H1 (cell line): ENCODE measurements around the gene TLX1. TPM values are rescaled to one million over a fixed set of nuclear protein-coding genes. Genes with fewer than 3 reads are reported as not detected.

ENCODE experiments used
- CTCF ChIA-PET: fragments of 300-600 bp; sonication (Branson Sonifier 250); formaldehyde crosslinking; loops from one replicate; lab custom pipeline; 2021; ENCODE audit not compliant: partially characterized antibody; lab: Charles Lee
- POLR2A ChIA-PET: fragments of 300-600 bp; sonication (Branson Sonifier 250); formaldehyde crosslinking; loops from one replicate; lab custom pipeline; 2021; ENCODE audit warnings: inconsistent platforms; ENCODE audit not compliant: partially characterized antibody; lab: Charles Lee
- DNase-seq, 2 experiments: peaks; one replicate each; pipeline versions ENCODE4 v3.0.0 to v3.0.0-alpha.2; 2010 to 2022; ENCODE audit warnings: low spot score in 2 of 2, low read depth in 1 of 2, mixed read lengths in 1 of 2
- FAIRE-seq: peaks from 2 replicates; lab custom pipeline; 2011; peaks lifted over from hg19 to GRCh38; lab: Jason Lieb, UNC
- H2AFZ ChIP-seq: 2 replicates; pipeline ENCODE4 v1.8.1; 2012; ENCODE audit warnings: low read length, inconsistent platforms
- H2AK5ac ChIP-seq: 2 replicates; pipeline ENCODE4 v1.6.1; 2013; ENCODE audit warnings: low read depth, low read length
- H2BK120ac ChIP-seq: replicated peaks from 2 replicates; pipeline ENCODE3; 2013; ENCODE audit warnings: low read depth, low read length, inconsistent platforms
- H2BK12ac ChIP-seq: 2 replicates; pipeline ENCODE4 v1.6.1; 2013; ENCODE audit warnings: low read depth, low read length
- H2BK15ac ChIP-seq: 2 replicates; pipeline ENCODE4 v1.6.1; 2013; ENCODE audit warnings: low read length
- H2BK20ac ChIP-seq: 2 replicates; pipeline ENCODE4 v1.6.1; 2013; ENCODE audit warnings: low read length
- H2BK5ac ChIP-seq: 2 replicates; pipeline ENCODE4 v1.6.1; 2013; ENCODE audit warnings: low read depth, low read length
- H3K14ac ChIP-seq: 2 replicates; pipeline ENCODE4 v1.6.1; 2013; ENCODE audit warnings: inconsistent platforms; ENCODE audit not compliant: insufficient read length
- H3K18ac ChIP-seq: 2 replicates; pipeline ENCODE4 v1.6.1; 2013; ENCODE audit warnings: low read length; ENCODE audit errors: extremely low read depth
- H3K23ac ChIP-seq: 2 replicates; pipeline ENCODE4 v1.6.1; 2013; ENCODE audit warnings: inconsistent platforms; ENCODE audit not compliant: insufficient read length
- H3K23me2 ChIP-seq: 2 replicates; pipeline ENCODE4 v1.6.1; 2013; ENCODE audit warnings: low read depth, low read length
- H3K27ac ChIP-seq: 2 replicates; pipeline ENCODE4 v1.6.1; 2011; ENCODE audit warnings: low read depth, low read length, inconsistent platforms
- H3K27me3 ChIP-seq, 4 experiments: replicated peaks in 1 of 4; 1 replicate in 1 of 4; 2 replicates in 3 of 4; pipeline versions ENCODE4 v1.6.1 to v1.8.1; 2011 to 2013; ENCODE audit warnings: low read length in 3 of 4, mild to moderate bottlenecking in 3 of 4, inconsistent platforms in 2 of 4, mixed read lengths in 2 of 4, moderate library complexity in 1 of 4; ENCODE audit not compliant: control insufficient read depth in 3 of 4, insufficient read depth in 3 of 4; ENCODE audit errors: extremely low read depth in 1 of 4
- H3K36me3 ChIP-seq, 4 experiments: 2 replicates each; pipeline versions ENCODE4 v1.6.1 to v1.8.1; 2011 to 2013; ENCODE audit warnings: mild to moderate bottlenecking in 4 of 4, low read length in 3 of 4, moderate library complexity in 2 of 4, control low read depth in 1 of 4, inconsistent platforms in 1 of 4; ENCODE audit not compliant: insufficient read depth in 4 of 4, control insufficient read depth in 2 of 4
- H3K4ac ChIP-seq: replicated peaks from 2 replicates; pipeline ENCODE3; 2013; ENCODE audit warnings: low read length, low read depth, mixed read lengths, inconsistent platforms; ENCODE audit not compliant: insufficient read length
- H3K4me1 ChIP-seq, 4 experiments: replicated peaks in 1 of 4; 1 replicate in 1 of 4; 2 replicates in 3 of 4; pipeline versions ENCODE4 v1.6.1 to v1.8.1; 2011 to 2013; ENCODE audit warnings: low read length in 3 of 4, inconsistent platforms in 2 of 4, mixed read lengths in 1 of 4; ENCODE audit not compliant: insufficient read depth in 4 of 4, control insufficient read depth in 3 of 4
- H3K4me2 ChIP-seq, 2 experiments: 2 replicates each; pipeline versions ENCODE4 v1.6.1 to v1.8.1; 2011 to 2013; ENCODE audit warnings: low read depth in 2 of 2, low read length in 2 of 2, control low read depth in 1 of 2, inconsistent platforms in 1 of 2, mild to moderate bottlenecking in 1 of 2; ENCODE audit not compliant: insufficient read depth in 1 of 2
- H3K4me3 ChIP-seq, 4 experiments: fragments of 200-600, 300-600 bp in 1 of 4; sonication (generic), shearing (Covaris generic), sonication (Bioruptor Twin) in 1 of 4; 2 replicates each; pipeline versions ENCODE4 v1.5.1 to v1.8.1; 2011 to 2016; ENCODE audit warnings: low read length in 4 of 4, low read depth in 3 of 4, control low read depth in 2 of 4, inconsistent platforms in 2 of 4, mild to moderate bottlenecking in 2 of 4, mixed read lengths in 1 of 4, moderate library complexity in 1 of 4; ENCODE audit not compliant: insufficient read depth in 2 of 4; ENCODE audit errors: extremely low read depth in 1 of 4
- H3K56ac ChIP-seq: replicated peaks from 2 replicates; pipeline ENCODE3; 2013; ENCODE audit warnings: low read depth, mild to moderate bottlenecking, mixed read lengths, low read length, inconsistent platforms; ENCODE audit not compliant: insufficient read length
- H3K79me1 ChIP-seq: 2 replicates; pipeline ENCODE4 v1.6.1; 2013; ENCODE audit warnings: low read depth, low read length, control low read depth
- H3K79me2 ChIP-seq, 2 experiments: 2 replicates each; pipeline versions ENCODE4 v1.6.1 to v1.8.1; 2012 to 2013; ENCODE audit warnings: low read length in 2 of 2, mild to moderate bottlenecking in 2 of 2, inconsistent platforms in 1 of 2; ENCODE audit not compliant: insufficient read depth in 2 of 2, control insufficient read depth in 1 of 2
- H3K9ac ChIP-seq, 4 experiments: replicated peaks in 1 of 4; 1 replicate in 1 of 4; 2 replicates in 3 of 4; pipeline versions ENCODE4 v1.6.1 to v1.8.1; 2011 to 2013; ENCODE audit warnings: low read depth in 3 of 4, low read length in 3 of 4, control low read depth in 2 of 4, mild to moderate bottlenecking in 2 of 4, moderate library complexity in 2 of 4, inconsistent platforms in 1 of 4; ENCODE audit errors: extremely low read depth in 1 of 4
- H3K9me3 ChIP-seq, 2 experiments: 2 replicates each; pipeline versions ENCODE4 v1.6.1 to v1.8.1; 2012 to 2013; ENCODE audit warnings: mild to moderate bottlenecking in 2 of 2, moderate library complexity in 2 of 2, control low read depth in 1 of 2, inconsistent platforms in 1 of 2, low read depth in 1 of 2, low read length in 1 of 2, mixed read lengths in 1 of 2; ENCODE audit not compliant: insufficient read depth in 2 of 2
- H4K20me1 ChIP-seq, 2 experiments: replicated peaks in 1 of 2; 2 replicates each; pipeline versions ENCODE3 to v1.8.1; 2011 to 2013; ENCODE audit warnings: inconsistent platforms in 2 of 2, low read length in 2 of 2, mild to moderate bottlenecking in 1 of 2; ENCODE audit not compliant: insufficient read depth in 2 of 2, control insufficient read depth in 1 of 2
- H4K5ac ChIP-seq: 2 replicates; pipeline ENCODE4 v1.6.1; 2013; ENCODE audit warnings: low read length, low read depth, mixed read lengths, inconsistent platforms; ENCODE audit not compliant: insufficient read length
- H4K8ac ChIP-seq: 2 replicates; pipeline ENCODE4 v1.8.0; 2013; ENCODE audit warnings: mild to moderate bottlenecking, moderate library complexity, low read length, inconsistent platforms; ENCODE audit not compliant: insufficient read depth; ENCODE audit errors: extremely low read depth
- H4K91ac ChIP-seq: replicated peaks from 2 replicates; pipeline ENCODE3; 2013; ENCODE audit warnings: low read length, mixed read lengths, inconsistent platforms; ENCODE audit not compliant: insufficient read length
- HDAC2 ChIP-seq, 2 experiments: fragments of 300-600 bp in 1 of 2; sonication (generic) in 1 of 2; IDR thresholded peaks; 2 replicates each; pipeline ENCODE4 v1.6.1; 2011 to 2012; ENCODE audit warnings: low read depth in 2 of 2, low read length in 2 of 2, mild to moderate bottlenecking in 2 of 2, moderate library complexity in 2 of 2, borderline replicate concordance in 1 of 2, inconsistent platforms in 1 of 2
- POLR2AphosphoS5 ChIP-seq: IDR thresholded peaks from 2 replicates; pipeline ENCODE4 v1.6.1; 2011; ENCODE audit warnings: low read depth, low read length
- SIN3A ChIP-seq, 2 experiments: IDR thresholded peaks in 1 of 2; conservative IDR thresholded peaks in 1 of 2; 2 replicates each; pipeline ENCODE4 v1.6.1; 2011 to 2012; ENCODE audit warnings: low read length in 2 of 2, improper control_type of control experiment in 1 of 2, low read depth in 1 of 2, mild to moderate bottlenecking in 1 of 2
- SP1 ChIP-seq: IDR thresholded peaks from 2 replicates; pipeline ENCODE4 v1.6.1; 2011; ENCODE audit warnings: low read depth, low read length
- SP4 ChIP-seq: IDR thresholded peaks from 2 replicates; pipeline ENCODE4 v1.6.1; 2012; ENCODE audit warnings: low read length, inconsistent platforms
- TBP ChIP-seq: IDR thresholded peaks from 2 replicates; pipeline ENCODE4 v1.6.1; 2011; ENCODE audit warnings: low read depth, low read length, improper control_type of control experiment
- WGBS, 2 experiments: shearing (Covaris generic) in 1 of 2; methylation state at CpG; one replicate each; pipeline versions ENCODE4 v1.1.6 to v1.1.7; 2013 to 2015; ENCODE audit warnings: low lambda C conversion rate in 2 of 2, mixed read lengths in 2 of 2, inconsistent platforms in 1 of 2, low coverage in 1 of 2, missing lambda C conversion rate in 1 of 2; ENCODE audit not compliant: insufficient replicate concordance in 2 of 2, insufficient coverage in 1 of 2, insufficient read length in 1 of 2; ENCODE audit errors: extremely low coverage in 1 of 2, missing lambda C conversion rate in 1 of 2; 5-methylcytosine and 5-hydroxymethylcytosine counted together
- polyA plus RNA-seq, 7 experiments: library from polyadenylated mRNA; depleted of rRNA in 3 of 7; stranded (reverse) in 5 of 7; unstranded in 2 of 7; fragments of >200 nt in 5 of 7; fragments of 200-250 nt in 2 of 7; gene quantifications; 1 replicate in 5 of 7; 2 replicates in 1 of 7; 4 replicates in 1 of 7; pipeline versions ENCODE4 v1.2.1 to v1.2.3, GENCODE V29; 2011 to 2013; ENCODE audit warnings: missing spikeins in 2 of 7, mixed read lengths in 2 of 7
- total RNA-seq: library from RNA; stranded (reverse); fragmentation: NEBNext Ultra II Directional; extraction: Animal tissue kit (Norgen Biotek cat#: 25700); gene quantifications from 2 replicates; pipeline ENCODE4 v1.2.1, GENCODE V29; 2021

TLX1 gene
- total and polyA plus RNA-seq, 2 of the 8 experiments (the other 6 are each of a cell fraction or from before 2014, with no cell fraction given): not detected

DNA sequence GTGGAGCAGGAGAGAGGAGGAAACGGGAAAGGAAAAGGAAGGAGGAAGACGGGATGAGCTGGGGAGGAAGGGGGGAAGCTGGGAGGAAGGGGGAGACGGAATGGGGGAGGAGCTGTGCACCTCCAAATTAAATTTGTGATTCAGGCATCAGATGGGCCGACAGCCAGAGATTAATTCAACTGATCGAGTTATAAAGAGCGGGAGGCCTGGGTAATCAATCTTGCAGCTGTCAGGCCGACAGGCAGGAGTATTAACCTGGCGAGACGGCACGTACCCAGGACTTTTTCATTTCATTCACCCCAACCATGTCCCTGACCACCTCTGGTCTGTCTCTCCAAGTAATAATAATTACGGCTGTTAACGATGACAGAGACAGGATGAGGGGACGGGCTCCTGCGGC, 43.1 kb upstream of the TLX1 start:
- no peak overlapping the region for H2BK20ac ChIP-seq
- H2AK5ac ChIP-seq: no peak overlapping the region
- FAIRE-seq (no peak), DNase-seq (no peak)
- H3K4me2 ChIP-seq: no peak overlapping the region
- H2BK5ac ChIP-seq: no peak overlapping the region
- ChIA-PET POLR2A (interaction anchor here (2.0 kb wide), 1 partner anchor 14 kb away, joined by 4 read pairs; no protein-coding TSS in a partner anchor), CTCF (interaction anchor here (1.1 to 59.5 kb wide), 7 partner anchors 5 to 74 kb away, joined by 5 to 2176 read pairs (median 15); partner anchors contain the start of genes KAZALD1, PDZD7 and SFXN3)
- no peak overlapping the region for H3K56ac ChIP-seq
- no peak overlapping the region for H3K4ac ChIP-seq
- no peak overlapping the region for H2BK12ac ChIP-seq
- H4K5ac ChIP-seq: no peak overlapping the region
- no peak overlapping the region for H3K4me3 ChIP-seq
- peaks cover 0 to 3% (median 1%) of the 10 kb centered on the region in 4 experiments; a peak in 1 of 7 replicates for H3K4me1 ChIP-seq
- WGBS, 2 experiments: 94% methylated on average over 11 of the region's 14 CpGs; no CpG with 5 or more reads in 1 of the 2 experiments
- peaks cover 2% of the 10 kb centered on the region; the same call in 1 of the 2 replicates for H3K23me2 ChIP-seq
- no peak overlapping the region for H4K91ac ChIP-seq
- H3K14ac ChIP-seq: no peak overlapping the region
- H3K18ac ChIP-seq: no peak overlapping the region
- H2AFZ ChIP-seq: no peak overlapping the region
- H3K79me2 ChIP-seq: no peaks in the 10 kb centered on the region
- no peaks in the 10 kb centered on the region for H3K36me3 ChIP-seq
- H4K20me1 ChIP-seq: peaks cover 0 to 1% of the 10 kb centered on the region in 2 experiments
- H3K9ac ChIP-seq: no peak overlapping the region
- no peaks in the 10 kb centered on the region for H3K79me1 ChIP-seq
- peaks cover 0 to 16% (median 3%) of the 10 kb centered on the region in 4 experiments; a peak in 5 of 7 replicates for H3K27me3 ChIP-seq
- no peak overlapping the region for H2BK120ac ChIP-seq
- no peak overlapping the region for H3K27ac ChIP-seq
- no peak overlapping the region for H2BK15ac ChIP-seq
- H4K8ac ChIP-seq: no peak overlapping the region
- no peak overlapping the region for H3K23ac ChIP-seq
- H3K9me3 ChIP-seq: no peaks in the 10 kb centered on the region
- no peak for TF ChIP-seq SP4
- no peak for TF ChIP-seq POLR2AphosphoS5
- no peak for TF ChIP-seq SP1
- no peak for TF ChIP-seq HDAC2 (IDR thresholded peaks at IDR 0.05; ENCODE audit: borderline replicate concordance in 1 of 2, low read depth in 2 of 2, low read length in 2 of 2)
- no peak for TF ChIP-seq SIN3A (conservative IDR thresholded peaks at IDR 0.05 in 1 of 2, IDR thresholded peaks at IDR 0.05 in 1 of 2; ENCODE audit: low read depth in 1 of 2, low read length in 2 of 2)
- TF ChIP-seq TBP: no peak
